GM18907 (cell line): Measurements from ENCODE around the gene PEAK1.

Source experiments
- ATAC-seq: cut with Tn5 transposase; IDR thresholded peaks from one replicate; pipeline ENCODE4 v1.9.1; 2021; ENCODE audit warnings: mild to moderate bottlenecking, moderate library complexity; ENCODE audit not compliant: unreplicated experiment

Gene PEAK1

GRCh38 chr15:77243716-77244401 lies 176.0 kb downstream of the PEAK1 start:
- ATAC-seq = no peak

- no peak for ATAC-seq
Measured at GRCh38 chr15:77243135-77243534, 176.8 kb downstream of the PEAK1 start.

- no peak for ATAC-seq
Measured at GRCh38 chr15:77239882-77240608, 179.9 kb downstream of the PEAK1 start.

- no peak for ATAC-seq
Measured at GRCh38 chr15:77235566-77235965, 184.3 kb downstream of the PEAK1 start.

DNA sequence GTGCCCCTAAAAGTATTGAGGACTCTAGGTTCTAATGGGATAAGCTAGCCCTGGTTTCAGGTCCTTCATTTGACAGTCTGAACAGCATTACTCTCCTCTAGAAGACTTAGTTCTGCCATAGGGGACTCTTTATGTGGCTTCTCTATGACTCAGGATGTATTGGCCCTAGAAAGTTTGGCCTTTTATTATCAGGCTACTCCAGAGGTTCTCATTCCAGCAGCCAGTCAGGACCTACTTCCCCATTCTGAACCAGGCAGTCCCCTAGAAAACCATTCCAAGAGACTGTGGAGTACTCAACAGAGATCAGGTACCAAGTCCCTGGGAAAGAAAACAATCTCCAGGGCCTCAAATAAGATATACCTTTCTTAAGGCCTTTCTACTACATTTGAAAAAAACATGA lies 191.1 kb downstream of the PEAK1 start:
- no peak for ATAC-seq

GRCh38 chr15:77226652-77227051 lies 193.3 kb downstream of the PEAK1 start:
- no peak for ATAC-seq

DNA sequence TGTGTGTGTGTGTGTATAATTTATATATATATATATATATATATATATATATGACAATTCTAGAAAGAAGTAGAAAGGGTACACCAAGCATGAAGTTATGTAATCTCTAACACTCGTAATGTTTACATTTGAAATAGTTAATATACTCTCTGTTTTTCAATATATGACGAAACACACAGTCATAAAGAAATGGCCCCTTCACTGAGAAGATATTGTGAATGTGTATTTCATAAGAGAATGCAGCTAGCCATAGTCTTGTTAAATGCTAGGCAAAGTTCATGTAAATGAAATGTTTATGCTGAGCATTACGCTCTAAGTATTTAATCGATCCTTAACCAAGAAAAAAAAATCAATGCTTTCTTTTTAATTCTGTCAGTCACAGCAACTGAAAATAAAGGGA lies 194.3 kb downstream of the PEAK1 start:
- no peak for ATAC-seq

DNA sequence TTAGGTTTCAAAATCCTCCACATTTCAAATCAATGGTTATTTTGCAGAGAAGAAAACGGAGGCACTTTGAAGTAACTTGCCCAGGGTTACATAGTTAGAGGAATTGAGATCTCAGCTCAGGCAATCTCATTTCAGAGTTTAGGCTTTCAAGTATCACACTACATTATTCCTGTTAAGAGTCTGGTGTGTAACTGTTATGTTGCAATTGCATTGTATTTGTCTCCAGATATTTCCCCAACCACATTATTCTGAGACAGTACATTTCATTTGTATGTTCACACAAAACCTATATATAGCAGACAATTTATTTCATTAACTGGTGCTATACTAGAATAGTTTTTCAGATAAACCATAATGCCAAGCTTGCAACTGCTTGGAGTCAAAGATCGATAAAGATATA lies 194.8 kb downstream of the PEAK1 start:
- no peak for ATAC-seq

GRCh38 chr15:77224352-77224751 lies 195.6 kb downstream of the PEAK1 start:
- no peak for ATAC-seq

DNA sequence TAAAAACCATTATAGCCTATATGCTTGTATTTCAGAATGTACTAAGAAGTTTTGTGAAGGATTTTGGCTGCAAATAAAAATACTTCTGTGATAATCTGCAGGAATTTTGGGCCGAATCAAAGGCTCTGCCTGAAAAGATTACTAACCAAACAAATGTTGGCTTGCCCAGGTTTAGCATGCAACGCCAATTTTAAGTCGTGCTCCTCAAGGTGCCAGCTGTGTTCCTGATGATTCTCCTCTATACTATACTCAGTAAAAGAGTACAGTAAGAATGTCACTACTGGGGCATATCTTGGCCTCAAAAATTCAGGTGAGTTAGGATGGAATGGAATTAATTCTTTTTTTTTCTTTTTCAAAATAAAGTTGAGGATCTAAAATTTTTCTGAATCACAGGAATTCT lies 198.2 kb downstream of the PEAK1 start:
- ATAC-seq = no peak

GRCh38 chr15:77221174-77221573 lies 198.7 kb downstream of the PEAK1 start:
- ATAC-seq = no peak

- ATAC-seq = no peak
Measured at GRCh38 chr15:77219841-77220240, 200.1 kb downstream of the PEAK1 start.

GRCh38 chr15:77209221-77209620 lies 210.7 kb downstream of the PEAK1 start:
- ATAC-seq = no peak

DNA sequence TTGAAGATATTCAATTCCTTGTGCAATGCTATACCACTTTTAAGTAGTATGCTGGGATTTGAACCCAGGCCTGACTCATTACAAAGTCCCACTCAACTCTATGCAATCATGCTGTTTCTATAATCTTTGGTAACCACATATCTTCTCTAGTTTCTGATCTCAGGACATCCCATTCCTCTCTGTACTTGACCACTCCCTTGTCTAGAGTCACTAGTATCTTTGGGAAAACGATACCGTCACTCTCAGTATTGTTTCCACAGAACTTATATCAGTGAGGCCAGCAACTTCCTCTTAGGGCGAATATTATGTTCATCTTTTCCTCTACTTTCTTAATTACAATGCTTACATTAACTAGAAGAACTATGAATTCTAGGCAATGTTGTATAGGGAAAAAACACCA lies 211.7 kb downstream of the PEAK1 start:
- no peak for ATAC-seq

GRCh38 chr15:77201665-77202064 lies 218.2 kb downstream of the PEAK1 start:
- no peak for ATAC-seq

DNA sequence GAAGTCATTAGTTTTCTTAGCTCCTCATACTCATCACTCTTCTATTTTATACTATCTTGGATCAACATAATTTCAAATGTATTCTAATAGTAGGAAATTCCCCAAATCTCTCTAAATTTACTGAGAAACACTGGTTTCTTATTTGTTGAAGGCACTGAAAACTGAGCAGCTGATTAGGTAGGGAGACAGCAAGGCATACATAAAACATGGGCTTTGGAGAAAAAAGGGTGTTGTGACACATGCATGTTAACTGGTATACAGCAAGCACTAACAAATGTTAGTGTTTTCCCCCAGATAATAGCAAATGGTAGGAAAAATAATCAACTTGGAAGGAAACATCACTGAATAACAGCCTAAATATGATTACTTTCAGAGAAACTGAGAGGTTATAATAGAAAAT lies 223.5 kb downstream of the PEAK1 start:
- ATAC-seq = no peak

- ATAC-seq = no peak
Measured at GRCh38 chr15:77195586-77195985, 224.3 kb downstream of the PEAK1 start.

DNA sequence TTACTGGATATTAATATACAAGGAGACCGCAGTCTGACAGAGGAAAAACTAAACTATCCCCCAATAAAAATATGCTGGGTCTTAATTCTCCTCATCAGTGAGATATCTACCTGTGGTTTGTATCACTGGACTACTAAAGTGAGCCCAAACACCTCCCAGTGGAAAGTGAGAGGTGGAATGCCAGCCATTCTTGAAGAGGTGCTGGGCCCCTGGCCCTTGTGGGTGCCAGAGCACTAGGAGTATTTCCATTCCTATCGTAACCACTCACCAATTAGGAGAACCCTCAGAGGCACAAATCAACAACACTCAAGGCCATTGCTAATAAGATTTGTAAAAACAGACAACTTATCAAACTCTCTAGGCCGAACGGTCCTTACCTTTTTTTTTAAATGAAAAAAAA lies 227.5 kb downstream of the PEAK1 start:
- no peak for ATAC-seq

GRCh38 chr15:77191230-77191834 lies 228.6 kb downstream of the PEAK1 start:
- ATAC-seq = no peak

GRCh38 chr15:77187751-77188464 lies 232.0 kb downstream of the PEAK1 start:
- ATAC-seq = peak; percentile 61

- no peak for ATAC-seq
Measured at GRCh38 chr15:77186594-77187011, 233.3 kb downstream of the PEAK1 start.
